WTC11 (cell line): Measurements from ENCODE around the gene HRAS. TPM values are rescaled to one million over a fixed set of nuclear protein-coding genes. Genes with fewer than 3 reads are reported as not detected.

Experiments
- ATAC-seq: fragments of 200-7000 bp; cut with Tn5 transposase; 2 replicates; pipeline ENCODE4 v1.10.0; 2021; ENCODE audit warnings: mild to moderate bottlenecking, moderate library complexity
- Bru-seq: library from RNA; stranded (reverse); fragments of 400-500 nt; gene quantifications from one replicate; lab custom pipeline; 2021; lab: Mats Ljungman, UMichigan
- CTCF ChIA-PET: fragments of 300-600 bp; sonication (Branson Sonifier 250); formaldehyde crosslinking; loops from one replicate; lab custom pipeline; 2021; ENCODE audit warnings: antibody characterized with exemption; lab: Charles Lee
- POLR2A ChIA-PET: fragments of 350-600 bp; sonication (Branson Sonifier 250); formaldehyde crosslinking; loops from one replicate; lab custom pipeline; 2021; ENCODE audit warnings: antibody characterized with exemption; lab: Charles Lee
- DNase-seq: peaks from one replicate; pipeline ENCODE4 v3.0.0; 2021; ENCODE audit warnings: low spot score
- H3K27ac Mint-ChIP-seq: 2 replicates; pipeline ENCODE4 v1.8.0; 2021; ENCODE audit warnings: mixed read lengths
- H3K27me3 Mint-ChIP-seq: 2 replicates; pipeline ENCODE4 v1.8.0; 2021; ENCODE audit warnings: low read depth, mild to moderate bottlenecking, moderate library complexity, mixed read lengths
- H3K36me3 Mint-ChIP-seq: 2 replicates; pipeline ENCODE4 v1.8.0; 2021; ENCODE audit warnings: mixed read lengths
- H3K4me1 Mint-ChIP-seq: 2 replicates; pipeline ENCODE4 v1.8.0; 2022; ENCODE audit warnings: mixed read lengths
- H3K4me3 Mint-ChIP-seq: 2 replicates; pipeline ENCODE4 v1.8.0; 2021; ENCODE audit warnings: mild to moderate bottlenecking, moderate library complexity, mixed read lengths
- H3K9me3 Mint-ChIP-seq: 2 replicates; pipeline ENCODE4 v1.8.0; 2021; ENCODE audit warnings: mixed read lengths
- ARID4B ChIP-seq: sonication (generic); formaldehyde crosslinking; IDR thresholded peaks from 2 replicates; pipeline ENCODE4 v1.8.0; 2023; ENCODE audit warnings: missing genetic modification reagents, mild to moderate bottlenecking, borderline replicate concordance
- ATF1 ChIP-seq: sonication (generic); formaldehyde crosslinking; IDR thresholded peaks from 2 replicates; pipeline ENCODE4 v1.8.1; 2023; ENCODE audit warnings: mild to moderate bottlenecking, moderate library complexity, missing genetic modification reagents
- ATF2 ChIP-seq: sonication (generic); formaldehyde crosslinking; IDR thresholded peaks from 2 replicates; pipeline ENCODE4 v1.8.1; 2022; ENCODE audit warnings: low read depth, missing genetic modification reagents, borderline replicate concordance
- E2F4 ChIP-seq: sonication (generic); formaldehyde crosslinking; IDR thresholded peaks from 2 replicates; pipeline ENCODE4 v1.8.1; 2022; ENCODE audit warnings: low read depth, mild to moderate bottlenecking, moderate library complexity, missing genetic modification reagents, borderline replicate concordance
- ETV6 ChIP-seq: sonication (generic); formaldehyde crosslinking; IDR thresholded peaks from 2 replicates; pipeline ENCODE4 v1.8.1; 2022; ENCODE audit warnings: mild to moderate bottlenecking, missing genetic modification reagents
- FOXJ3 ChIP-seq: sonication (generic); formaldehyde crosslinking; IDR thresholded peaks from 2 replicates; pipeline ENCODE4 v1.9.0; 2021; ENCODE audit warnings: missing genetic modification reagents, mild to moderate bottlenecking, borderline replicate concordance
- FOXK1 ChIP-seq: sonication (generic); formaldehyde crosslinking; IDR thresholded peaks from 2 replicates; pipeline ENCODE4 v1.8.0; 2022; ENCODE audit warnings: mild to moderate bottlenecking, moderate library complexity, missing genetic modification reagents
- GABPB1 ChIP-seq: sonication (generic); formaldehyde crosslinking; IDR thresholded peaks from 2 replicates; pipeline ENCODE4 v1.8.1; 2023; ENCODE audit warnings: mild to moderate bottlenecking, missing genetic modification reagents
- HMGA2 ChIP-seq: fragments of 250-450 bp; sonication (Bioruptor Pico); IDR thresholded peaks from 2 replicates; pipeline ENCODE4 v1.4.0; 2021; ENCODE audit warnings: mild to moderate bottlenecking, moderate library complexity
- HMGXB4 ChIP-seq: sonication (generic); formaldehyde crosslinking; IDR thresholded peaks from 2 replicates; pipeline ENCODE4 v1.8.1; 2023; ENCODE audit warnings: mild to moderate bottlenecking, moderate library complexity, missing genetic modification reagents
- MYBL2 ChIP-seq: sonication (generic); formaldehyde crosslinking; IDR thresholded peaks from 2 replicates; pipeline ENCODE4 v1.8.1; 2023; ENCODE audit warnings: mild to moderate bottlenecking, moderate library complexity, missing genetic modification reagents
- NFYB ChIP-seq: sonication (generic); formaldehyde crosslinking; conservative IDR thresholded peaks from 2 replicates; pipeline ENCODE4 v1.8.0; 2022; ENCODE audit warnings: low read depth, missing genetic modification reagents
- PREB ChIP-seq: sonication (generic); formaldehyde crosslinking; IDR thresholded peaks from 2 replicates; pipeline ENCODE4 v1.8.1; 2022; ENCODE audit warnings: mild to moderate bottlenecking, missing genetic modification reagents, moderate library complexity, borderline replicate concordance
- RORB ChIP-seq: fragments of 250-450 bp; sonication (Bioruptor Pico); IDR thresholded peaks from 2 replicates; pipeline ENCODE4 v1.9.0; 2021; ENCODE audit warnings: mild to moderate bottlenecking
- SMAD4 ChIP-seq: sonication (generic); formaldehyde crosslinking; IDR thresholded peaks from 2 replicates; pipeline ENCODE4 v1.8.0; 2022; ENCODE audit warnings: mild to moderate bottlenecking, missing genetic modification reagents
- SP1 ChIP-seq: sonication (generic); formaldehyde crosslinking; conservative IDR thresholded peaks from 2 replicates; pipeline ENCODE4 v1.8.1; 2022; ENCODE audit warnings: missing genetic modification reagents
- TEAD1 ChIP-seq: sonication (generic); formaldehyde crosslinking; IDR thresholded peaks from 2 replicates; pipeline ENCODE4 v1.8.0; 2022; ENCODE audit warnings: mild to moderate bottlenecking, missing genetic modification reagents
- ZNF263 ChIP-seq: sonication (generic); formaldehyde crosslinking; IDR thresholded peaks from 2 replicates; pipeline ENCODE4 v1.8.1; 2022; ENCODE audit warnings: low read depth, mild to moderate bottlenecking, moderate library complexity, missing genetic modification reagents
- long read RNA-seq, 3 experiments: library from RNA in 1 of 3; library from capped mRNA in 1 of 3; library from polyadenylated mRNA in 1 of 3; unstranded in 2 of 3; stranded (forward) in 1 of 3; transcript quantifications; one replicate each; pipeline ENCODE4 v2.0.0, GENCODE V29; 2021
- total RNA-seq: library from RNA; stranded (reverse); gene quantifications from 3 replicates; pipeline ENCODE4 v1.2.3, GENCODE V29; 2021

Gene HRAS
- total RNA-seq: 42.9 to 62.4 TPM (median 48.3 TPM) in 3 replicates
- Bru-seq, nascent RNA: percentile 51 among the genes with signal in this experiment
- long read RNA-seq, experiment 1, transcript HRAS-201 (6 exons, 894 nt): major isoform, 45 of 66 reads
- long read RNA-seq, experiment 1, partial matches to known transcripts: 6 of 66 reads
- long read RNA-seq, experiment 1, other reads (novel, unspliced or antisense): 9 of 66 reads
- long read RNA-seq, experiment 2, transcript HRAS-201 (6 exons, 894 nt): major isoform, 14 of 32 reads
- long read RNA-seq, experiment 2, partial matches to known transcripts: 10 of 32 reads
- long read RNA-seq, experiment 2, other reads (novel, unspliced or antisense): 5 of 32 reads
- long read RNA-seq, experiment 3, partial matches to known transcripts: 1 of 6 reads
- long read RNA-seq, experiment 3, other reads (novel, unspliced or antisense): 1 of 6 reads

GRCh38 chr11:535519-536454 lies at the start of gene HRAS:
TSS of gene HRAS (minus strand) at chr11:535576.
- H3K9me3 Mint-ChIP-seq: no peaks in the 10 kb centered on the region
- peaks cover 5% of the 10 kb centered on the region; the same call in 1 of the 2 replicates for H3K36me3 Mint-ChIP-seq
- CTCF ChIA-PET: interaction anchor here (1.2 to 3.1 kb wide), 6 partner anchors 17 to 285 kb away, joined by 3 to 22 read pairs (median 4); partner anchors contain the start of gene RNH1
- ATAC-seq (peak; percentile 92), DNase-seq (peak; percentile 95)
- POLR2A ChIA-PET: interaction anchor here (0.6 to 1.6 kb wide), 2 partner anchors 19 to 119 kb away, joined by 4 to 5 read pairs; no protein-coding TSS in a partner anchor
- H3K27me3 Mint-ChIP-seq: peaks cover 22% of the 10 kb centered on the region
- peak within 1 kb of the TSS; percentile 87 for H3K4me3 Mint-ChIP-seq
- no peak within 1 kb of the TSS; the same call in 1 of the 2 replicates for H3K27ac Mint-ChIP-seq
- no peaks in the 10 kb centered on the region for H3K4me1 Mint-ChIP-seq
- no peak for TF ChIP-seq E2F4 (CRISPR knock-in tag)
- TF ChIP-seq NFYB (CRISPR knock-in tag): peak; percentile 97
- TF ChIP-seq SMAD4 (CRISPR knock-in tag): no peak
- peak; percentile 93 for TF ChIP-seq SP1 (CRISPR knock-in tag)
- peak; percentile 73; the same call in 1 of the 2 replicates for TF ChIP-seq HMGXB4 (CRISPR knock-in tag)
- 0 out of 2 replicates have a peak, but pooled peaks have one; percentile 21 for TF ChIP-seq ETV6 (CRISPR knock-in tag)
- no peak for TF ChIP-seq HMGA2 (CRISPR knock-in tag)
- 0 out of 2 replicates have a peak, but pooled peaks have one; percentile 56 for TF ChIP-seq ATF1 (CRISPR knock-in tag)
- TF ChIP-seq TEAD1 (CRISPR knock-in tag): peak; percentile 57; the same call in 1 of the 2 replicates
- TF ChIP-seq FOXJ3 (CRISPR knock-in tag): no peak
- TF ChIP-seq ATF2: no peak
- TF ChIP-seq GABPB1: peak; percentile 39; the same call in 1 of the 2 replicates
- TF ChIP-seq MYBL2: no peak
- no peak for TF ChIP-seq RORB (CRISPR knock-in tag)
- TF ChIP-seq PREB: no peak
- peak; percentile 64; the same call in 1 of the 2 replicates for TF ChIP-seq ARID4B (CRISPR knock-in tag)
- peak; percentile 55; the same call in 1 of the 2 replicates for TF ChIP-seq FOXK1
- TF ChIP-seq ZNF263 (CRISPR knock-in tag): peak; percentile 40; the same call in 1 of the 2 replicates
